SK-N-SH (cell line): Measurements from ENCODE around the gene COBL. TPM values are rescaled to one million over a fixed set of nuclear protein-coding genes. Genes with fewer than 3 reads are reported as not detected.

Experiments used
- CTCF ChIA-PET: fragments of 300-600, 350-600 bp; formaldehyde crosslinking; extraction: SDS; loops from one replicate; lab custom pipeline; 2021; lab: Yijun Ruan, JAX
- POLR2A ChIA-PET: fragments of 350-600 bp; sonication (Branson Sonifier 250); formaldehyde crosslinking; extraction: SDS; loops from one replicate; lab custom pipeline; 2020; ENCODE audit warnings: antibody characterized with exemption, inconsistent platforms; lab: Yijun Ruan, JAX
- DNase-seq: peaks from one replicate; pipeline ENCODE4 v3.0.0; 2012
- H2AFZ ChIP-seq: fragments of 200-600 bp; sonication (generic); 2 replicates; pipeline ENCODE4 v1.8.1; 2016; ENCODE audit warnings: antibody characterized with exemption, mild to moderate bottlenecking, low read depth
- H3F3A ChIP-seq: fragments of 200-600 bp; sonication (generic); replicated peaks from 2 replicates; pipeline ENCODE3; 2016; ENCODE audit warnings: antibody characterized with exemption, mild to moderate bottlenecking; ENCODE audit not compliant: insufficient read depth
- H3K27ac ChIP-seq, 2 experiments: fragments of 200-500 bp in 1 of 2; fragments of 200-600 bp in 1 of 2; sonication (Bioruptor generic) in 1 of 2; sonication (generic), shearing (Covaris generic) in 1 of 2; 2 replicates each; pipeline versions ENCODE4 v1.5.1 to v1.6.1; 2014 to 2016; ENCODE audit warnings: low read depth in 2 of 2, inconsistent platforms in 1 of 2, low read length in 1 of 2, mild to moderate bottlenecking in 1 of 2, mixed read lengths in 1 of 2
- H3K27me3 ChIP-seq: fragments of 200-600 bp; sonication (generic), shearing (Covaris generic); 2 replicates; pipeline ENCODE4 v1.6.1; 2016; ENCODE audit warnings: mixed run types; ENCODE audit not compliant: insufficient read depth
- H3K36me3 ChIP-seq, 2 experiments: fragments of 200-500 bp in 1 of 2; fragments of 200-600 bp in 1 of 2; sonication (Bioruptor generic) in 1 of 2; sonication (generic) in 1 of 2; replicated peaks in 1 of 2; 2 replicates each; pipeline versions ENCODE3 to v1.5.1; 2014 to 2016; ENCODE audit warnings: low read length in 1 of 2, mild to moderate bottlenecking in 1 of 2; ENCODE audit not compliant: insufficient read depth in 2 of 2, control insufficient read depth in 1 of 2
- H3K4me1 ChIP-seq, 2 experiments: fragments of 200-500 bp in 1 of 2; fragments of 200-600 bp in 1 of 2; sonication (Bioruptor generic) in 1 of 2; sonication (generic), shearing (Covaris generic) in 1 of 2; 2 replicates each; pipeline versions ENCODE4 v1.5.1 to v1.6.1; 2014 to 2016; ENCODE audit warnings: low read depth in 1 of 2, low read length in 1 of 2, mixed run types in 1 of 2; ENCODE audit not compliant: insufficient read depth in 2 of 2, control insufficient read depth in 1 of 2
- H3K4me2 ChIP-seq: fragments of 200-600 bp; sonication (generic), shearing (Covaris generic); 2 replicates; pipeline ENCODE4 v1.6.1; 2017; ENCODE audit warnings: mixed run types
- H3K4me3 ChIP-seq, 2 experiments: fragments of 200-500 bp in 1 of 2; fragments of 200-600 bp in 1 of 2; sonication (Bioruptor generic) in 1 of 2; sonication (generic), shearing (Covaris generic) in 1 of 2; 2 replicates each; pipeline versions ENCODE4 v1.5.1 to v1.8.1; 2014 to 2016; ENCODE audit warnings: low read depth in 2 of 2, inconsistent platforms in 1 of 2, low read length in 1 of 2, mild to moderate bottlenecking in 1 of 2, mixed read lengths in 1 of 2, moderate library complexity in 1 of 2
- H3K79me2 ChIP-seq: fragments of 200-600 bp; sonication (generic); 2 replicates; pipeline ENCODE4 v1.8.1; 2017; ENCODE audit warnings: mild to moderate bottlenecking; ENCODE audit not compliant: insufficient read depth
- H3K9ac ChIP-seq: fragments of 200-600 bp; sonication (generic); 2 replicates; pipeline ENCODE4 v1.6.1; 2017; ENCODE audit warnings: mixed run types
- H3K9me2 ChIP-seq: fragments of 200-600 bp; sonication (generic); 2 replicates; pipeline ENCODE4 v1.6.1; 2017; ENCODE audit warnings: mixed run types
- H3K9me3 ChIP-seq: fragments of 200-600 bp; sonication (generic); 2 replicates; pipeline ENCODE4 v1.6.1; 2017; ENCODE audit warnings: mixed run types, mild to moderate bottlenecking, moderate library complexity
- H4K20me1 ChIP-seq: fragments of 200-600 bp; sonication (generic); 2 replicates; pipeline ENCODE4 v1.6.1; 2017; ENCODE audit warnings: mild to moderate bottlenecking, mixed run types; ENCODE audit not compliant: insufficient read depth
- CHD2 ChIP-seq: fragments of 150-350 bp; IDR thresholded peaks from 2 replicates; pipeline ENCODE4 v1.6.1; 2018; ENCODE audit warnings: low read length; ENCODE audit not compliant: partially characterized antibody
- EZH2phosphoT487 ChIP-seq: fragments of 200-600 bp; sonication (generic); IDR thresholded peaks from 2 replicates; pipeline ENCODE4 v1.6.1; 2017; ENCODE audit warnings: low read depth, mixed run types, mild to moderate bottlenecking, antibody characterized with exemption, moderate library complexity, borderline replicate concordance
- FOXM1 ChIP-seq: IDR thresholded peaks from 2 replicates; pipeline ENCODE4 v1.4.0; 2012; ENCODE audit warnings: low read depth, mild to moderate bottlenecking
- GABPA ChIP-seq: IDR thresholded peaks from 2 replicates; pipeline ENCODE4 v1.4.0; 2012; ENCODE audit warnings: low read depth, mild to moderate bottlenecking
- GATA2 ChIP-seq: sonication (generic); formaldehyde crosslinking; IDR thresholded peaks from 2 replicates; pipeline ENCODE4 v1.5.0; 2020; ENCODE audit warnings: mild to moderate bottlenecking, missing genetic modification reagents
- NFIC ChIP-seq: IDR thresholded peaks from 2 replicates; pipeline ENCODE4 v1.4.0; 2012; ENCODE audit warnings: borderline replicate concordance
- RCOR1 ChIP-seq: fragments of 150-350 bp; IDR thresholded peaks from 2 replicates; pipeline ENCODE4 v1.6.1; 2017; ENCODE audit warnings: antibody characterized with exemption, low read length
- SMC3 ChIP-seq: IDR thresholded peaks from 2 replicates; pipeline ENCODE4 v1.6.1; 2012; ENCODE audit warnings: low read depth, low read length, improper control_type of control experiment
- TAF1 ChIP-seq: IDR thresholded peaks from 2 replicates; pipeline ENCODE4 v1.6.1; 2012; ENCODE audit warnings: low read depth, mild to moderate bottlenecking, low read length, moderate library complexity, borderline replicate concordance
- TEAD4 ChIP-seq: IDR thresholded peaks from 2 replicates; pipeline ENCODE4 v1.4.0; 2012; ENCODE audit warnings: mild to moderate bottlenecking, borderline replicate concordance; ENCODE audit not compliant: insufficient read depth
- YY1 ChIP-seq: IDR thresholded peaks from 2 replicates; pipeline ENCODE4 v1.4.0; 2012; ENCODE audit warnings: low read depth, mild to moderate bottlenecking
- WGBS: methylation state at CpG from one replicate; pipeline ENCODE4 v1.1.6; 2017; ENCODE audit warnings: low lambda C conversion rate; 5-methylcytosine and 5-hydroxymethylcytosine counted together
- polyA plus RNA-seq, 3 experiments: library from polyadenylated mRNA; depleted of rRNA; stranded (reverse); fragments of >200 nt; gene quantifications; 2 replicates each; pipeline ENCODE4 v1.2.3, GENCODE V29; 2012
- TF ChIP-seq, protein P1 (sequence below): IDR thresholded peaks from 2 replicates; pipeline ENCODE4; 2012
- TF ChIP-seq, protein P2 (sequence below): IDR thresholded peaks from 2 replicates; pipeline ENCODE4 v1.4.0; 2012; ENCODE audit warnings: low read depth, borderline replicate concordance
- TF ChIP-seq, protein P3 (sequence below): fragments of 200-600 bp; sonication (generic); IDR thresholded peaks from 2 replicates; pipeline ENCODE4 v1.6.1; 2017; ENCODE audit warnings: antibody characterized with exemption, mild to moderate bottlenecking, moderate library complexity
- TF ChIP-seq, protein P4 (sequence below): fragments of 150-350 bp; IDR thresholded peaks from 2 replicates; pipeline ENCODE4 v1.6.1; 2017; ENCODE audit warnings: antibody characterized with exemption, low read length, low read depth, borderline replicate concordance
- TF ChIP-seq, protein P5 (sequence below): IDR thresholded peaks from 2 replicates; pipeline ENCODE4 v1.4.0; 2012; ENCODE audit warnings: low read depth

Gene COBL
- polyA plus RNA-seq, 1 of the 3 experiments (the other 2 are of a cell fraction): under 0.01 TPM

DNA sequence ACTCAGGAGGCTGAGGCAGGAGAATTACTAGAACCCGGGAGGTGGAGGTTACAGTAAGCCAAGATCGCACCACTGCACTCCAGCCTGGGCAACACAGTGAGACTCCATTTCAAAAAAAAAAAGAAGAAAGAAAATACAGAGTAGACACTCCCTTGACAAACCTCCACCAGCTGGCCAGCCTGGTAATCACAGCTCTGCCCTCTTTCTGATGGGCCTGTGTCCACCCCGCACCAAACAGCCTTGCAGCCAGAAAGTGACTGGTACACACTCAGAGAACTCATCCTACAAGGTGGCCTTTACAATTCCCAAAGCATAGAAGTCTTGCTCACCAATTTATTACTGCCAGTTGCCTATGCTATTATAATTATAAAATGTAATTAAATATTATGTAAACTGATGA, 66.6 kb downstream of the COBL start (continued):
- TF ChIP-seq, protein P1, sequence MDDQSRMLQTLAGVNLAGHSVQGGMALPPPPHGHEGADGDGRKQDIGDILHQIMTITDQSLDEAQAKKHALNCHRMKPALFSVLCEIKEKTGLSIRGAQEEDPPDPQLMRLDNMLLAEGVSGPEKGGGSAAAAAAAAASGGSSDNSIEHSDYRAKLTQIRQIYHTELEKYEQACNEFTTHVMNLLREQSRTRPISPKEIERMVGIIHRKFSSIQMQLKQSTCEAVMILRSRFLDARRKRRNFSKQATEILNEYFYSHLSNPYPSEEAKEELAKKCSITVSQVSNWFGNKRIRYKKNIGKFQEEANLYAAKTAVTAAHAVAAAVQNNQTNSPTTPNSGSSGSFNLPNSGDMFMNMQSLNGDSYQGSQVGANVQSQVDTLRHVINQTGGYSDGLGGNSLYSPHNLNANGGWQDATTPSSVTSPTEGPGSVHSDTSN: no peak
- TF ChIP-seq YY1: no peak
- no peak for TF ChIP-seq GABPA

DNA sequence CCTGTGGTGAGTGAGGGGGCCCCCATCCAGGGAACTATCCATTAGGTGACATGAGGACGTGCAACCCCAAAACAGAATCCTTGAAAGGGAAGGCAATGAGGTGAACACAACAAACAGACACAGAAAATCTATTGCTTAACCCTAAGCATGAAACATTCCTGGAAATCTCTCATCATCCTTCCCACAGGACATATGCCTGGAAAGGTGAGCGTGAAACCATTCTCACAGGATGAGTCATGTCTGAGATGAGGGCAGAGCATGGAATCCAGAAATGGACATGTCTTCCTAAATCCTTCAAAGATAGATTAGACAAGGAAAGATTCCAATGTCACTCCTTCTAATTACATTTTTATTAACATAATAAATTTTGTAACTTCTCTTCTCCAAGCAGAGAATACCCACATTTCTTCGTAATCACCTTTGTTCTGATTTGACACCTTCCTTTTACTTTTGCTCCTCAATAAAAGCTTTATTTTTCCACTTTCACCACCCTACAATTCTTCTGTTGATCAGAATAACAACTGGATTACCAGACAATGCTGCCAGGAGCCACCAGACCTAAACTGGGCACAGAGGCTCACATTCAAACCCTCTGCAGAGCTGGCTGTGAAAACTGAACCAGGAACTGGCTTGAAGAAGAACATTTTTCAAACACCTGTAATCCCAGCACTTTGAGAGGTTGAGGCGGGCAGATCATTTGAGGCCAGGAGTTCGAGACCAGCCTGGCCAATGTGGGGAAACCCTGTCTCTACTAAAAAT, 67.2 kb downstream of the COBL start:
- Histone ChIP-seq H3K27ac (no peak overlapping the region), H3K4me2 (no peak overlapping the region), H3K79me2 (no peaks in the 10 kb centered on the region), H3F3A (no peaks in the 10 kb centered on the region), H3K36me3 (no peaks in the 10 kb centered on the region), H3K9ac (no peak overlapping the region), H4K20me1 (no peaks in the 10 kb centered on the region), H3K9me3 (no peaks in the 10 kb centered on the region; the same call in 1 of the 2 replicates), H2AFZ (no peak overlapping the region), H3K27me3 (no peaks in the 10 kb centered on the region), H3K4me3 (no peak overlapping the region), H3K9me2 (no peaks in the 10 kb centered on the region), H3K4me1 (no peaks in the 10 kb centered on the region)
- WGBS: 28% methylated on average over 5 of the region's 5 CpGs
- POLR2A ChIA-PET: no interaction called here
- no peak for DNase-seq
- no peak for TF ChIP-seq YY1
- TF ChIP-seq TEAD4: no peak
- no peak for TF ChIP-seq GABPA
- no peak for TF ChIP-seq GATA2
- no peak for TF ChIP-seq NFIC
- TF ChIP-seq EZH2phosphoT487: no peak
- TF ChIP-seq FOXM1: no peak
- CTCF ChIA-PET: interaction anchor here (0.6 kb wide), 1 partner anchor 18 kb away, joined by 4 read pairs; no protein-coding TSS in a partner anchor

DNA sequence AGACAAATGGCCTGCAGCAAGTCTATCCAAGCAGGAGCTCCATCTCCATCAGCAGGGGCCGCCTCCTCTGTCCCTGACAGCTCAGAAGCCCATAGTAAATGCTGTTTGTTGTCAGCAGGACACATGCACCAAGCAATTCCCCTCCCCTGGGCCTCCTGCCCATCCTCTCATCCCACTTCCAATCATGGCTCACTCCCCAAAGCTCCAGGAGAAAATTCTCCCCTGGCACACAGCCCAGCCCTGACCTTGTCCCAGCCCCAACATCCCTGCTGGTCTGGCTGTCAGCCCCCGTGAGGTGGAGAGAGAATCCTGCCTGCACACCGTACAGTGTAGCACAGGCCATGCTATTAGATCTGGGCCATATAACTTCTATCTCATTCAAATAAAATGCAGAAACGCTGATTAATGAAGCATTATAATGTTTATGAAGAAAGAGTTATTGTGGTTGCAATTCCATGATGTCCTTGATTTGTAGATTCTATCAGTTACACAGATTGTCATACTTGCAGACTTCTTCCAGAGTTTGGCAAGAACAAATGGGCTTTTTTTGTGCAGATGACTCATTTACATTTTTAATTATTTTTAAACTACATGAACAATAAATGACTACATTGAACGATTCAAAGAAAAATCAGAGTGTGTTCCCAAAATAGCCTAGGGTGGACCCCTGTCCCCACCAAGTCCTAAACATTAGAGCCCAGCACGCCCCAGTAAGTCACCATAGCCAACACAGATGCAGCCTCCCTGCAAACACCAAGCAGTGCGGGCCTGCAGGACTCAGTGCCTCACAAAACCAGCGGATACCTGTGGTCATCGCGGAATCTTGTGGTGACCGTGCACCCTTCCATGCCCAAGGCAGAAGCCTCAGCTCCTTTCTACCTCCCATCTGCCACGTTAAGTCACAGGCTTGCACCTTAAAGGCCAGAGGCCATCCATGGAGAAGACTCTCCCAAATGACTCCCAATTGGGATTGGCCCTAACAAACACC, 70.1 kb downstream of the COBL start:
- CTCF ChIA-PET: interaction anchor here (0.6 to 1.2 kb wide), 3 partner anchors 84 to 108 kb away, joined by 3 read pairs; no protein-coding TSS in a partner anchor
- H2AFZ ChIP-seq: no peak overlapping the region
- TF ChIP-seq CHD2 (no peak), TAF1 (no peak), RCOR1 (no peak), SMC3 (no peak)
- TF ChIP-seq, protein P2, sequence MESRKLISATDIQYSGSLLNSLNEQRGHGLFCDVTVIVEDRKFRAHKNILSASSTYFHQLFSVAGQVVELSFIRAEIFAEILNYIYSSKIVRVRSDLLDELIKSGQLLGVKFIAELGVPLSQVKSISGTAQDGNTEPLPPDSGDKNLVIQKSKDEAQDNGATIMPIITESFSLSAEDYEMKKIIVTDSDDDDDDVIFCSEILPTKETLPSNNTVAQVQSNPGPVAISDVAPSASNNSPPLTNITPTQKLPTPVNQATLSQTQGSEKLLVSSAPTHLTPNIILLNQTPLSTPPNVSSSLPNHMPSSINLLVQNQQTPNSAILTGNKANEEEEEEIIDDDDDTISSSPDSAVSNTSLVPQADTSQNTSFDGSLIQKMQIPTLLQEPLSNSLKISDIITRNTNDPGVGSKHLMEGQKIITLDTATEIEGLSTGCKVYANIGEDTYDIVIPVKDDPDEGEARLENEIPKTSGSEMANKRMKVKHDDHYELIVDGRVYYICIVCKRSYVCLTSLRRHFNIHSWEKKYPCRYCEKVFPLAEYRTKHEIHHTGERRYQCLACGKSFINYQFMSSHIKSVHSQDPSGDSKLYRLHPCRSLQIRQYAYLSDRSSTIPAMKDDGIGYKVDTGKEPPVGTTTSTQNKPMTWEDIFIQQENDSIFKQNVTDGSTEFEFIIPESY: no peak
- TF ChIP-seq, protein P3, sequence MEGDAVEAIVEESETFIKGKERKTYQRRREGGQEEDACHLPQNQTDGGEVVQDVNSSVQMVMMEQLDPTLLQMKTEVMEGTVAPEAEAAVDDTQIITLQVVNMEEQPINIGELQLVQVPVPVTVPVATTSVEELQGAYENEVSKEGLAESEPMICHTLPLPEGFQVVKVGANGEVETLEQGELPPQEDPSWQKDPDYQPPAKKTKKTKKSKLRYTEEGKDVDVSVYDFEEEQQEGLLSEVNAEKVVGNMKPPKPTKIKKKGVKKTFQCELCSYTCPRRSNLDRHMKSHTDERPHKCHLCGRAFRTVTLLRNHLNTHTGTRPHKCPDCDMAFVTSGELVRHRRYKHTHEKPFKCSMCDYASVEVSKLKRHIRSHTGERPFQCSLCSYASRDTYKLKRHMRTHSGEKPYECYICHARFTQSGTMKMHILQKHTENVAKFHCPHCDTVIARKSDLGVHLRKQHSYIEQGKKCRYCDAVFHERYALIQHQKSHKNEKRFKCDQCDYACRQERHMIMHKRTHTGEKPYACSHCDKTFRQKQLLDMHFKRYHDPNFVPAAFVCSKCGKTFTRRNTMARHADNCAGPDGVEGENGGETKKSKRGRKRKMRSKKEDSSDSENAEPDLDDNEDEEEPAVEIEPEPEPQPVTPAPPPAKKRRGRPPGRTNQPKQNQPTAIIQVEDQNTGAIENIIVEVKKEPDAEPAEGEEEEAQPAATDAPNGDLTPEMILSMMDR: no peak
- TF ChIP-seq, protein P4, sequence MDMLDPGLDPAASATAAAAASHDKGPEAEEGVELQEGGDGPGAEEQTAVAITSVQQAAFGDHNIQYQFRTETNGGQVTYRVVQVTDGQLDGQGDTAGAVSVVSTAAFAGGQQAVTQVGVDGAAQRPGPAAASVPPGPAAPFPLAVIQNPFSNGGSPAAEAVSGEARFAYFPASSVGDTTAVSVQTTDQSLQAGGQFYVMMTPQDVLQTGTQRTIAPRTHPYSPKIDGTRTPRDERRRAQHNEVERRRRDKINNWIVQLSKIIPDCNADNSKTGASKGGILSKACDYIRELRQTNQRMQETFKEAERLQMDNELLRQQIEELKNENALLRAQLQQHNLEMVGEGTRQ: no peak
- TF ChIP-seq, protein P5, sequence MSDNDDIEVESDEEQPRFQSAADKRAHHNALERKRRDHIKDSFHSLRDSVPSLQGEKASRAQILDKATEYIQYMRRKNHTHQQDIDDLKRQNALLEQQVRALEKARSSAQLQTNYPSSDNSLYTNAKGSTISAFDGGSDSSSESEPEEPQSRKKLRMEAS: no peak

More for the DNA sequence above, 70.1 kb downstream of the COBL start:
- Histone ChIP-seq H3K79me2 (no peaks in the 10 kb centered on the region), H3K4me3 (no peak overlapping the region), H3K36me3 (no peaks in the 10 kb centered on the region), H3K4me1 (no peaks in the 10 kb centered on the region), H3K9ac (no peak overlapping the region), H3K4me2 (no peak overlapping the region), H3K27ac (no peak overlapping the region), H3K9me2 (no peaks in the 10 kb centered on the region), H4K20me1 (no peaks in the 10 kb centered on the region), H3K27me3 (no peaks in the 10 kb centered on the region), H3K9me3 (no peaks in the 10 kb centered on the region; the same call in 1 of the 2 replicates), H3F3A (no peaks in the 10 kb centered on the region)
- no peak for DNase-seq
- POLR2A ChIA-PET: no interaction called here
- 37% methylated on average over 12 of the region's 12 CpGs for WGBS
